Measurements from ENCODE around the gene PTMA.

GRCh38 chr2:231737761-231738160 lies 29.4 kb downstream of the PTMA start:
- TF ChIP-seq CTCF (IDR thresholded peaks at IDR 0.05) (no peak), EP300 (IDR thresholded peaks at IDR 0.05) (no peak), POLR2AphosphoS5 (IDR thresholded peaks at IDR 0.05) (no peak)
